Esophagus squamous epithelium (tissue), 4 donors: ENCODE data around the gene SDK2.

Experiments
- CTCF ChIP-seq, 6 experiments: fragments of 450-650 bp in 4 of 6; fragments of 200-600 bp in 2 of 6; sonication (generic) in 2 of 6; IDR thresholded peaks; one replicate each; pipeline ENCODE4 v1.5.1; 2016 to 2019; ENCODE audit warnings: antibody characterized with exemption in 6 of 6, mild to moderate bottlenecking in 4 of 6, moderate library complexity in 4 of 6
- POLR2A ChIP-seq, 4 donors: fragments of 450-650 bp; IDR thresholded peaks; one replicate each; pipeline ENCODE4 v1.6.1; 2017; ENCODE audit warnings: antibody characterized with exemption in 4 of 4, mild to moderate bottlenecking in 4 of 4, moderate library complexity in 3 of 4

- TF ChIP-seq CTCF (IDR thresholded peaks at IDR 0.05) (no peak), POLR2A (IDR thresholded peaks at IDR 0.05) (no peak)
Observed at GRCh38 chr17:73691321-73691766, 47.1 kb upstream of the SDK2 start.
